ENCODE measurements around the gene IPO4. TPM values are rescaled to one million over a fixed set of nuclear protein-coding genes. Genes with fewer than 3 reads are reported as not detected.

IPO4 gene
- total RNA-seq, 2 donors from 2014 or later: 42.6 to 44.5 TPM

- 77% methylated on average over 11 of the region's 11 CpGs for WGBS
- intact Hi-C loops (cut with DNase I): loop anchor here (5.0 kb wide), 1 partner anchor 148 kb away; no protein-coding TSS in a partner anchor
- no peak overlapping the region for H3K4me3 ChIP-seq
These were observed 28.7 kb downstream of the IPO4 start for GRCh38 chr14:24159777-24160498.

DNA sequence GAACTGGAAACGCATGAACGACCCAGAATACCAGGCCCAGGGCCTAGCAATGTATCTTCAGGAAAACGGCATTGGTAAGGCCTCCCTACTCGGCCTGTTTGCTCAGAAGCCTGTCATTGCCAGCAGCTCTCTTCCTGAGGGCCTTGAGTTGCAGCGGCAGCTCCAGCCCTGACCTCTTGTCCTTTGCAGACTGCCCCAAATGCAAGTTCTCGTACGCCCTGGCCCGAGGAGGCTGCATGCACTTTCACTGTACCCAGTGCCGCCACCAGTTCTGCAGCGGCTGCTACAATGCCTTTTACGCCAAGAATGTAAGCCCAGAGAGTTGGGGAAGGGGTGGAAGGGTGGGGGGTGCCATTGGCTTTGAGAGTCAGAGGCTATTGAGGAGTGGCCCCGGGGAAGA lies 31.3 kb downstream of the IPO4 start:
- WGBS: 90% methylated on average over 12 of the region's 12 CpGs
- H3K27ac ChIP-seq: no peak overlapping the region
- intact Hi-C loops (cut with DNase I): no loop called here
- peaks cover 3% of the 10 kb centered on the region for H3K4me1 ChIP-seq (replicated peaks)
- TF ChIP-seq, protein P1, sequence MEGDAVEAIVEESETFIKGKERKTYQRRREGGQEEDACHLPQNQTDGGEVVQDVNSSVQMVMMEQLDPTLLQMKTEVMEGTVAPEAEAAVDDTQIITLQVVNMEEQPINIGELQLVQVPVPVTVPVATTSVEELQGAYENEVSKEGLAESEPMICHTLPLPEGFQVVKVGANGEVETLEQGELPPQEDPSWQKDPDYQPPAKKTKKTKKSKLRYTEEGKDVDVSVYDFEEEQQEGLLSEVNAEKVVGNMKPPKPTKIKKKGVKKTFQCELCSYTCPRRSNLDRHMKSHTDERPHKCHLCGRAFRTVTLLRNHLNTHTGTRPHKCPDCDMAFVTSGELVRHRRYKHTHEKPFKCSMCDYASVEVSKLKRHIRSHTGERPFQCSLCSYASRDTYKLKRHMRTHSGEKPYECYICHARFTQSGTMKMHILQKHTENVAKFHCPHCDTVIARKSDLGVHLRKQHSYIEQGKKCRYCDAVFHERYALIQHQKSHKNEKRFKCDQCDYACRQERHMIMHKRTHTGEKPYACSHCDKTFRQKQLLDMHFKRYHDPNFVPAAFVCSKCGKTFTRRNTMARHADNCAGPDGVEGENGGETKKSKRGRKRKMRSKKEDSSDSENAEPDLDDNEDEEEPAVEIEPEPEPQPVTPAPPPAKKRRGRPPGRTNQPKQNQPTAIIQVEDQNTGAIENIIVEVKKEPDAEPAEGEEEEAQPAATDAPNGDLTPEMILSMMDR (IDR thresholded peaks at IDR 0.05): no peak
- TF ChIP-seq POLR2AphosphoS5 (IDR thresholded peaks at IDR 0.05): no peak
- TF ChIP-seq POLR2A (IDR thresholded peaks at IDR 0.05): no peak
- H3K4me3 ChIP-seq: no peak overlapping the region
- H3K27me3 ChIP-seq (replicated peaks; ENCODE audit: insufficient read depth): no peaks in the 10 kb centered on the region
- DNase-seq (ENCODE audit: low spot score): no peak
- no peaks in the 10 kb centered on the region for H3K9me3 ChIP-seq
- H3K36me3 ChIP-seq: peaks cover 4 to 17% of the 10 kb centered on the region in 2 donors

More at GRCh38 chr14:24159777-24160498, 28.7 kb downstream of the IPO4 start:
- TF ChIP-seq POLR2A (IDR thresholded peaks at IDR 0.05): no peak
- TF ChIP-seq, protein P1 (IDR thresholded peaks at IDR 0.05): no peak
- no peak for TF ChIP-seq POLR2AphosphoS5 (IDR thresholded peaks at IDR 0.05)
- peaks cover 5 to 22% of the 10 kb centered on the region in 2 donors for H3K36me3 ChIP-seq
- H3K27ac ChIP-seq: peak overlapping the region; percentile 92 to 96
- H3K9me3 ChIP-seq: no peaks in the 10 kb centered on the region
- peaks cover 11% of the 10 kb centered on the region for H3K4me1 ChIP-seq (replicated peaks)
- no peaks in the 10 kb centered on the region for H3K27me3 ChIP-seq (replicated peaks; ENCODE audit: insufficient read depth)
- DNase-seq (ENCODE audit: low spot score): no peak

DNA sequence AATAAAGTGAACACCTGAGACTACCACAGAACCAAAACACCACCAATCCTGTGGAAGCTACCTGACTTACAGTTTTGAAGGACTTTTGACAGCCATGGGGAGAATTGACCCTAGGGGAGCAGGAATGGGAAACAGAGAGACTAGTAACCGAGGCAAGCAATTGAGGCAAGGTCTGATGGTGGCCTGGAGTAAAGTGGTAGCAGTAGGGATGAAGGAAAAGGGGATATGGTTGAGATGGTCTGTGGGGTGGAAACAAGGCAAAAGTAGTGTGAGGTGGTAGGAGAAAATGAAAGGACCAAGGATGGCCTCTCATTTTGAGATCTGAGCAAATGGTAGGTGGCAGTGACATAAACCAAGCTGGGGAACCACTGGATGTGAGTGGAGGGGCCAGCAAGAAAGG lies 31.8 kb downstream of the IPO4 start:
- 100% methylated on average over 1 of the region's 1 CpG for WGBS
- Histone ChIP-seq H3K27me3 (replicated peaks; ENCODE audit: insufficient read depth) (no peaks in the 10 kb centered on the region), H3K27ac (no peak overlapping the region), H3K36me3 (peaks cover 4 to 20% of the 10 kb centered on the region in 2 donors), H3K4me3 (no peak overlapping the region), H3K9me3 (no peaks in the 10 kb centered on the region), H3K4me1 (replicated peaks) (no peaks in the 10 kb centered on the region)
- DNase-seq (ENCODE audit: low spot score): no peak
- intact Hi-C loops (cut with DNase I): no loop called here
- TF ChIP-seq, protein P1 (IDR thresholded peaks at IDR 0.05): no peak
- TF ChIP-seq POLR2AphosphoS5 (IDR thresholded peaks at IDR 0.05): no peak
- TF ChIP-seq POLR2A (IDR thresholded peaks at IDR 0.05): no peak

- Histone ChIP-seq H3K9me3 (no peaks in the 10 kb centered on the region), H3K27me3 (replicated peaks; ENCODE audit: insufficient read depth) (no peaks in the 10 kb centered on the region), H3K4me1 (replicated peaks) (no peaks in the 10 kb centered on the region), H3K36me3 (peaks cover 7 to 35% of the 10 kb centered on the region in 2 donors), H3K27ac (no peak overlapping the region), H3K4me3 (no peak overlapping the region)
- no peak for DNase-seq (ENCODE audit: low spot score)
- intact Hi-C loops (cut with DNase I): no loop called here
- 95% methylated on average over 10 of the region's 10 CpGs for WGBS
- TF ChIP-seq POLR2A (IDR thresholded peaks at IDR 0.05): no peak
- no peak for TF ChIP-seq POLR2AphosphoS5 (IDR thresholded peaks at IDR 0.05)
- TF ChIP-seq, protein P1 (IDR thresholded peaks at IDR 0.05): no peak
These were observed 33.5 kb downstream of the IPO4 start for GRCh38 chr14:24155100-24155499.
